Endothelial cell (in vitro differentiated cells): ENCODE results near the gene MYOZ1. TPM values are rescaled to one million over a fixed set of nuclear protein-coding genes. Genes with fewer than 3 reads are reported as not detected.

Experiments
- DNase-seq: peaks from one replicate; pipeline ENCODE4 v3.0.0; 2021; ENCODE audit warnings: low spot score
- H3K27ac Mint-ChIP-seq: one replicate; pipeline ENCODE4 v1.8.0; 2021; ENCODE audit warnings: mixed read lengths, inconsistent platforms; ENCODE audit not compliant: unreplicated experiment
- H3K27me3 Mint-ChIP-seq: one replicate; pipeline ENCODE4 v1.8.0; 2021; ENCODE audit warnings: mild to moderate bottlenecking, moderate library complexity, mixed read lengths, inconsistent platforms; ENCODE audit not compliant: unreplicated experiment
- H3K36me3 Mint-ChIP-seq: one replicate; pipeline ENCODE4 v1.8.0; 2021; ENCODE audit warnings: mild to moderate bottlenecking, low read depth, mixed read lengths, inconsistent platforms; ENCODE audit not compliant: unreplicated experiment
- H3K4me1 Mint-ChIP-seq: one replicate; pipeline ENCODE4 v1.8.0; 2021; ENCODE audit warnings: mild to moderate bottlenecking, mixed read lengths, inconsistent platforms; ENCODE audit not compliant: unreplicated experiment
- H3K4me3 Mint-ChIP-seq: one replicate; pipeline ENCODE4 v1.8.0; 2021; ENCODE audit warnings: mild to moderate bottlenecking, mixed read lengths, inconsistent platforms; ENCODE audit not compliant: unreplicated experiment
- H3K9me3 Mint-ChIP-seq: one replicate; pipeline ENCODE4 v1.8.0; 2021; ENCODE audit warnings: mixed read lengths, inconsistent platforms; ENCODE audit not compliant: unreplicated experiment
- CTCF ChIP-seq: fragments of 200-600 bp; sonication (generic); IDR thresholded peaks from one replicate; pipeline ENCODE4 v1.5.0; 2021; ENCODE audit warnings: antibody characterized with exemption; ENCODE audit not compliant: unreplicated experiment
- total RNA-seq: library from RNA; stranded (reverse); fragmentation: NEBNext Ultra II Directional; extraction: Animal tissue kit (Norgen Biotek cat#: 25700); gene quantifications from one replicate; pipeline ENCODE4 v1.2.1, GENCODE V29; 2021; ENCODE audit not compliant: unreplicated experiment

Gene MYOZ1
- total RNA-seq, 1 donor from 2014 or later = 4.0 TPM

- Mint-ChIP-seq H3K27me3 (peaks cover 5% of the 10 kb centered on the region), H3K4me1 (peaks cover 53% of the 10 kb centered on the region), H3K9me3 (no peaks in the 10 kb centered on the region), H3K27ac (peak overlapping the region; percentile 100), H3K36me3 (peaks cover 15% of the 10 kb centered on the region), H3K4me3 (peak overlapping the region; percentile 89)
- no peak for TF ChIP-seq CTCF
- no peak for DNase-seq
These were observed 51.6 kb downstream of the MYOZ1 start for GRCh38 chr10:73589563-73590126.

- peak overlapping the region; percentile 24 for H3K27ac Mint-ChIP-seq
- peak overlapping the region; percentile 89 for H3K4me3 Mint-ChIP-seq
- TF ChIP-seq CTCF = no peak
- H3K9me3 Mint-ChIP-seq = no peaks in the 10 kb centered on the region
- DNase-seq = no peak
- H3K4me1 Mint-ChIP-seq = peaks cover 59% of the 10 kb centered on the region
- H3K27me3 Mint-ChIP-seq = peaks cover 5% of the 10 kb centered on the region
- peaks cover 15% of the 10 kb centered on the region for H3K36me3 Mint-ChIP-seq
These were observed 52.6 kb downstream of the MYOZ1 start for GRCh38 chr10:73588656-73589055.

GRCh38 chr10:73586583-73586984, 54.7 kb downstream of the MYOZ1 start:
- Mint-ChIP-seq H3K4me1 (peaks cover 58% of the 10 kb centered on the region), H3K4me3 (peak overlapping the region; percentile 70), H3K9me3 (no peaks in the 10 kb centered on the region), H3K27me3 (peaks cover 5% of the 10 kb centered on the region), H3K27ac (peak overlapping the region; percentile 71), H3K36me3 (peaks cover 19% of the 10 kb centered on the region)
- no peak for TF ChIP-seq CTCF
- DNase-seq = no peak

GRCh38 chr10:73585327-73585726, 55.9 kb downstream of the MYOZ1 start:
- Mint-ChIP-seq H3K36me3 (peaks cover 19% of the 10 kb centered on the region), H3K4me1 (peaks cover 53% of the 10 kb centered on the region), H3K4me3 (peak overlapping the region; percentile 44), H3K9me3 (no peaks in the 10 kb centered on the region), H3K27me3 (peaks cover 3% of the 10 kb centered on the region), H3K27ac (no peak overlapping the region)
- TF ChIP-seq CTCF = no peak
- DNase-seq = no peak

- Mint-ChIP-seq H3K27ac (peak overlapping the region; percentile 44), H3K4me1 (peaks cover 53% of the 10 kb centered on the region), H3K36me3 (peaks cover 19% of the 10 kb centered on the region), H3K27me3 (peaks cover 3% of the 10 kb centered on the region), H3K4me3 (peak overlapping the region; percentile 4), H3K9me3 (no peaks in the 10 kb centered on the region)
- no peak for TF ChIP-seq CTCF
- no peak for DNase-seq
These were observed 56.5 kb downstream of the MYOZ1 start for GRCh38 chr10:73584737-73585136.
